CD4-positive, CD25-positive, alpha-beta regulatory T cell (primary cell): ENCODE measurements around the gene VASP. TPM values are rescaled to one million over a fixed set of nuclear protein-coding genes. Genes with fewer than 3 reads are reported as not detected.
A peak's percentile ranks its signal among the peaks of the same experiment; 100 is the strongest.

ENCODE experiments used
- ATAC-seq, 2 donors: fragments of 150-1000 bp; cut with Tn5 transposase; one replicate each; pipeline ENCODE4 v1.10.0; 2021; ENCODE audit warnings: low read depth in 2 of 2, moderate number of reproducible peaks in 2 of 2, moderate library complexity in 1 of 2
- DNase-seq, 3 donors: peaks; one replicate each; pipeline versions ENCODE4 v3.0.0 to v3.0.0-alpha.2; 2012 to 2022; ENCODE audit warnings: mixed read lengths in 1 of 3
- H3K27ac ChIP-seq: one replicate; pipeline ENCODE4 v1.7.0; 2013; ENCODE audit warnings: mild to moderate bottlenecking, low read length; ENCODE audit not compliant: insufficient read depth, poor library complexity, severe bottlenecking
- H3K27me3 ChIP-seq: one replicate; pipeline ENCODE4 v1.7.0; 2013; ENCODE audit warnings: low read length; ENCODE audit not compliant: control insufficient read depth, insufficient read depth
- H3K36me3 ChIP-seq: one replicate; pipeline ENCODE4 v1.7.0; 2013; ENCODE audit warnings: mild to moderate bottlenecking, low read length, moderate library complexity; ENCODE audit not compliant: control insufficient read depth, insufficient read depth
- H3K4me1 ChIP-seq: 2 replicates; pipeline ENCODE4 v1.7.0; 2013; ENCODE audit warnings: mild to moderate bottlenecking, low read length; ENCODE audit not compliant: insufficient read depth, control insufficient read depth, poor library complexity, severe bottlenecking
- H3K4me3 ChIP-seq: one replicate; pipeline ENCODE4 v1.7.0; 2013; ENCODE audit warnings: low read depth, mild to moderate bottlenecking, low read length, moderate library complexity
- H3K9me3 ChIP-seq, 2 experiments: 1 replicate in 1 of 2; 2 replicates in 1 of 2; pipeline ENCODE4 v1.7.0; 2013; ENCODE audit warnings: low read length in 2 of 2, mild to moderate bottlenecking in 1 of 2, moderate library complexity in 1 of 2; ENCODE audit not compliant: control insufficient read depth in 2 of 2
- H3K27ac Mint-ChIP-seq, 3 donors: one replicate each; pipeline ENCODE4 v1.8.0; 2020 to 2022; ENCODE audit warnings: mild to moderate bottlenecking in 3 of 3, mixed read lengths in 3 of 3, moderate library complexity in 2 of 3
- H3K27me3 Mint-ChIP-seq: one replicate; pipeline ENCODE4 v1.8.0; 2022; ENCODE audit warnings: mild to moderate bottlenecking, mixed read lengths
- H3K36me3 Mint-ChIP-seq: one replicate; pipeline ENCODE4 v1.8.0; 2020; ENCODE audit warnings: mixed read lengths
- H3K4me1 Mint-ChIP-seq, 4 donors: one replicate each; pipeline ENCODE4 v1.8.0; 2020 to 2022; ENCODE audit warnings: mixed read lengths in 4 of 4, mild to moderate bottlenecking in 1 of 4
- H3K4me3 Mint-ChIP-seq, 4 donors: one replicate each; pipeline ENCODE4 v1.8.0; 2020 to 2022; ENCODE audit warnings: mild to moderate bottlenecking in 4 of 4, mixed read lengths in 4 of 4, moderate library complexity in 3 of 4
- H3K9me3 Mint-ChIP-seq, 7 donors: one replicate each; pipeline ENCODE4 v1.8.0; 2020 to 2022; ENCODE audit warnings: mixed read lengths in 7 of 7, mild to moderate bottlenecking in 3 of 7, moderate library complexity in 2 of 7
- polyA plus RNA-seq, 4 donors: library from polyadenylated mRNA; unstranded; fragments of 300-500 nt; fragmentation: Illumina TruSeq; gene quantifications; one replicate each; pipeline ENCODE4 v1.2.3, GENCODE V29; 2021
- total RNA-seq: library from RNA; stranded (reverse); gene quantifications from one replicate; pipeline ENCODE4 v1.2.3, GENCODE V29; 2022

VASP gene
- total and polyA plus RNA-seq, 5 donors from 2014 or later: 40.3 to 115 (median 50.5) TPM

- Mint-ChIP-seq H3K27ac (peak overlapping the region in 2 of 3 donors; percentile 20 to 78), H3K27me3 (peaks cover 49% of the 10 kb centered on the region)
These were observed 10.8 kb upstream of the VASP start for GRCh38 chr19:45496349-45496953.

GRCh38 chr19:45497791-45498190, 9.5 kb upstream of the VASP start:
- peaks cover 12% of the 10 kb centered on the region for H3K27me3 ChIP-seq
- Mint-ChIP-seq H3K36me3 (peaks cover 3% of the 10 kb centered on the region), H3K27me3 (peaks cover 42% of the 10 kb centered on the region), H3K27ac (peak overlapping the region in 2 of 3 donors; percentile 76 to 91), H3K4me3 (peak overlapping the region; percentile 83 to 95 (median 86)), H3K4me1 (peaks cover 11 to 53% (median 39%) of the 10 kb centered on the region in 4 donors), H3K9me3 (peaks cover 0 to 2% (median 0%) of the 10 kb centered on the region in 7 donors)
- DNase-seq (no peak), ATAC-seq (no peak)
- no peaks in the 10 kb centered on the region for H3K9me3 ChIP-seq
- H3K27ac ChIP-seq: no peak overlapping the region
- H3K4me3 ChIP-seq: peak overlapping the region; percentile 58
- peaks cover 46% of the 10 kb centered on the region for H3K4me1 ChIP-seq
- no peaks in the 10 kb centered on the region for H3K36me3 ChIP-seq

More at GRCh38 chr19:45496349-45496953, 10.8 kb upstream of the VASP start:
- Histone ChIP-seq H3K9me3 (no peaks in the 10 kb centered on the region), H3K4me3 (no peak overlapping the region), H3K27me3 (peaks cover 12% of the 10 kb centered on the region), H3K4me1 (peaks cover 47% of the 10 kb centered on the region), H3K36me3 (no peaks in the 10 kb centered on the region), H3K27ac (no peak overlapping the region)
- H3K4me1 Mint-ChIP-seq: peaks cover 11 to 57% (median 39%) of the 10 kb centered on the region in 4 donors
- H3K9me3 Mint-ChIP-seq: peaks cover 0 to 2% (median 0%) of the 10 kb centered on the region in 7 donors
- peaks cover 3% of the 10 kb centered on the region for H3K36me3 Mint-ChIP-seq
- no peak for ATAC-seq
- H3K4me3 Mint-ChIP-seq: peak overlapping the region; percentile 76 to 93 (median 83)
- DNase-seq: peak in 2 of 3 donors; percentile 24 to 48

GRCh38 chr19:45498411-45499195, 8.7 kb upstream of the VASP start, which contains the start of gene PPM1N:
TSS of gene PPM1N (plus strand) at chr19:45498443. CDS start at chr19:45498473, 30 bp downstream.
- Mint-ChIP-seq H3K4me1 (peaks cover 7 to 48% (median 37%) of the 10 kb centered on the region in 4 donors), H3K27me3 (peaks cover 34% of the 10 kb centered on the region), H3K4me3 (peak within 1 kb of the TSS; percentile 84 to 95 (median 88)), H3K36me3 (peaks cover 3% of the 10 kb centered on the region), H3K9me3 (peaks cover 0 to 2% (median 0%) of the 10 kb centered on the region in 7 donors), H3K27ac (peak within 1 kb of the TSS; percentile 80 to 91 (median 86))
- H3K27ac ChIP-seq: peak within 1 kb of the TSS; percentile 49
- peak; percentile 52 to 79 (median 71) for DNase-seq
- ATAC-seq: peak; percentile 70 to 75
- peak within 1 kb of the TSS; percentile 58 for H3K4me3 ChIP-seq
- no peaks in the 10 kb centered on the region for H3K9me3 ChIP-seq
- no peaks in the 10 kb centered on the region for H3K36me3 ChIP-seq
- peaks cover 39% of the 10 kb centered on the region for H3K4me1 ChIP-seq
- H3K27me3 ChIP-seq: peaks cover 12% of the 10 kb centered on the region

GRCh38 chr19:45499196-45500180, 7.8 kb upstream of the VASP start:
- ATAC-seq (peak in 1 of 2 donors; percentile 7), DNase-seq (peak; percentile 58 to 77 (median 58))
- peak overlapping the region; percentile 5 for H3K27ac ChIP-seq
- H3K4me1 ChIP-seq: peaks cover 38% of the 10 kb centered on the region
- H3K27me3 ChIP-seq: peaks cover 12% of the 10 kb centered on the region
- H3K27me3 Mint-ChIP-seq: peaks cover 25% of the 10 kb centered on the region
- no peaks in the 10 kb centered on the region for H3K9me3 ChIP-seq
- H3K27ac Mint-ChIP-seq: peak overlapping the region; percentile 71 to 85 (median 80)
- H3K4me1 Mint-ChIP-seq: peaks cover 6 to 46% (median 36%) of the 10 kb centered on the region in 4 donors
- peaks cover 3% of the 10 kb centered on the region for H3K36me3 Mint-ChIP-seq
- H3K4me3 ChIP-seq: no peak overlapping the region
- H3K36me3 ChIP-seq: no peaks in the 10 kb centered on the region
- peak overlapping the region; percentile 66 to 91 (median 80) for H3K4me3 Mint-ChIP-seq
- H3K9me3 Mint-ChIP-seq: peaks cover 0 to 2% (median 0%) of the 10 kb centered on the region in 7 donors

GRCh38 chr19:45500918-45501729, 6.2 kb upstream of the VASP start:
- Mint-ChIP-seq H3K4me3 (peak overlapping the region in 1 of 4 donors; percentile 55), H3K4me1 (peaks cover 6 to 48% (median 35%) of the 10 kb centered on the region in 4 donors), H3K36me3 (peaks cover 3% of the 10 kb centered on the region), H3K27ac (peak overlapping the region; percentile 9 to 65 (median 60)), H3K9me3 (peaks cover 0 to 2% (median 0%) of the 10 kb centered on the region in 7 donors), H3K27me3 (peaks cover 18% of the 10 kb centered on the region)
- H3K4me3 ChIP-seq: no peak overlapping the region
- H3K4me1 ChIP-seq: peaks cover 43% of the 10 kb centered on the region
- DNase-seq: no peak
- no peak for ATAC-seq
- no peaks in the 10 kb centered on the region for H3K36me3 ChIP-seq
- H3K9me3 ChIP-seq: no peaks in the 10 kb centered on the region
- H3K27ac ChIP-seq: no peak overlapping the region
- H3K27me3 ChIP-seq: peaks cover under 1% of the 10 kb centered on the region

GRCh38 chr19:45501730-45502014, 5.6 kb upstream of the VASP start:
- ATAC-seq (no peak), DNase-seq (no peak)
- Mint-ChIP-seq H3K4me1 (peaks cover 6 to 50% (median 38%) of the 10 kb centered on the region in 4 donors), H3K9me3 (peaks cover 0 to 2% (median 0%) of the 10 kb centered on the region in 7 donors), H3K4me3 (peak overlapping the region in 2 of 4 donors; percentile 67 to 78), H3K36me3 (peaks cover 3% of the 10 kb centered on the region), H3K27ac (peak overlapping the region in 1 of 3 donors; percentile 47), H3K27me3 (peaks cover 18% of the 10 kb centered on the region)
- Histone ChIP-seq H3K4me3 (no peak overlapping the region), H3K27me3 (no peaks in the 10 kb centered on the region), H3K36me3 (no peaks in the 10 kb centered on the region), H3K4me1 (peaks cover 40% of the 10 kb centered on the region), H3K27ac (no peak overlapping the region), H3K9me3 (no peaks in the 10 kb centered on the region)
